Fibroblast of lung (primary cell): ENCODE results near the gene MEIOC. TPM values are rescaled to one million over a fixed set of nuclear protein-coding genes. Genes with fewer than 3 reads are reported as not detected.
A peak's percentile ranks its signal among the peaks of the same experiment; 100 is the strongest.

Experiments
- DNase-seq, 2 donors: peaks; one replicate each; pipeline versions ENCODE4 v3.0.0 to v3.0.0-alpha.2; 2010; ENCODE audit warnings: low read depth in 2 of 2
- H2AFZ ChIP-seq: 2 replicates; pipeline ENCODE4 v1.5.1; 2012; ENCODE audit warnings: low read length, control low read depth, inconsistent platforms
- H3K27ac ChIP-seq: 2 replicates; pipeline ENCODE4 v1.5.1; 2011; ENCODE audit warnings: low read length, control low read depth; ENCODE audit not compliant: insufficient read depth
- H3K27me3 ChIP-seq: 2 replicates; pipeline ENCODE4 v1.5.1; 2011; ENCODE audit warnings: mild to moderate bottlenecking, low read length; ENCODE audit not compliant: control insufficient read depth, insufficient read depth
- H3K36me3 ChIP-seq: 2 replicates; pipeline ENCODE4 v1.5.1; 2011; ENCODE audit warnings: low read length; ENCODE audit not compliant: control insufficient read depth, insufficient read depth
- H3K4me1 ChIP-seq: 2 replicates; pipeline ENCODE4 v1.5.1; 2011; ENCODE audit warnings: low read length; ENCODE audit not compliant: control insufficient read depth, insufficient read depth; ENCODE audit errors: extremely low read depth
- H3K4me2 ChIP-seq: 2 replicates; pipeline ENCODE4 v1.5.1; 2011; ENCODE audit warnings: low read length, control low read depth; ENCODE audit not compliant: insufficient read depth; ENCODE audit errors: extremely low read depth
- H3K4me3 ChIP-seq, 4 experiments: fragments of 200-600 bp in 1 of 4; sonication (generic) in 1 of 4; replicated peaks in 1 of 4; 2 replicates each; pipeline ENCODE4 v1.5.1; 2011 to 2016; ENCODE audit warnings: low read length in 4 of 4, low read depth in 3 of 4, mild to moderate bottlenecking in 3 of 4, control low read depth in 2 of 4, inconsistent platforms in 1 of 4, mixed read lengths in 1 of 4; ENCODE audit not compliant: insufficient read depth in 1 of 4; ENCODE audit errors: control extremely low read depth in 1 of 4
- H3K79me2 ChIP-seq: 2 replicates; pipeline ENCODE4 v1.5.1; 2012; ENCODE audit warnings: mild to moderate bottlenecking, low read length, inconsistent platforms; ENCODE audit not compliant: control insufficient read depth, insufficient read depth
- H3K9ac ChIP-seq: 2 replicates; pipeline ENCODE4 v1.5.1; 2011; ENCODE audit warnings: mild to moderate bottlenecking, low read length, control low read depth; ENCODE audit not compliant: insufficient read depth
- H3K9me3 ChIP-seq: 2 replicates; pipeline ENCODE4 v1.5.1; 2012; ENCODE audit warnings: low read depth, low read length; ENCODE audit not compliant: control insufficient read depth, insufficient read depth
- H4K20me1 ChIP-seq: 2 replicates; pipeline ENCODE4 v1.5.1; 2011; ENCODE audit warnings: low read length; ENCODE audit not compliant: control insufficient read depth, insufficient read depth; ENCODE audit errors: extremely low read depth
- EZH2 ChIP-seq: IDR thresholded peaks from 2 replicates; pipeline ENCODE4 v1.5.1; 2012; ENCODE audit warnings: low read length, control low read depth, mild to moderate bottlenecking; ENCODE audit errors: missing control alignments
- polyA plus RNA-seq, 2 donors: library from polyadenylated mRNA; depleted of rRNA in 1 of 2; stranded (reverse) in 1 of 2; unstranded in 1 of 2; fragments of >200 nt; gene quantifications; 2 replicates each; pipeline ENCODE4 v1.2.1, GENCODE V29; 2011 to 2012; ENCODE audit warnings: missing spikeins in 1 of 2
- total RNA-seq: library from RNA; depleted of rRNA; stranded (reverse); fragments of >200 nt; gene quantifications from 2 replicates; pipeline ENCODE4 v1.2.1, GENCODE V29; 2014
- TF ChIP-seq, protein P1 (sequence below), 2 donors: IDR thresholded peaks in 1 of 2; conservative IDR thresholded peaks in 1 of 2; 1 replicate in 1 of 2; 2 replicates in 1 of 2; pipeline ENCODE4 v1.5.1; 2011 to 2012; ENCODE audit warnings: low read length in 2 of 2, control low read depth in 1 of 2, inconsistent platforms in 1 of 2, low read depth in 1 of 2, mild to moderate bottlenecking in 1 of 2

The MEIOC gene
- total and polyA plus RNA-seq, 2 donors (not counting 1 experiment from before 2014, with no cell fraction given), result under 0.01 to 0.07 TPM

DNA sequence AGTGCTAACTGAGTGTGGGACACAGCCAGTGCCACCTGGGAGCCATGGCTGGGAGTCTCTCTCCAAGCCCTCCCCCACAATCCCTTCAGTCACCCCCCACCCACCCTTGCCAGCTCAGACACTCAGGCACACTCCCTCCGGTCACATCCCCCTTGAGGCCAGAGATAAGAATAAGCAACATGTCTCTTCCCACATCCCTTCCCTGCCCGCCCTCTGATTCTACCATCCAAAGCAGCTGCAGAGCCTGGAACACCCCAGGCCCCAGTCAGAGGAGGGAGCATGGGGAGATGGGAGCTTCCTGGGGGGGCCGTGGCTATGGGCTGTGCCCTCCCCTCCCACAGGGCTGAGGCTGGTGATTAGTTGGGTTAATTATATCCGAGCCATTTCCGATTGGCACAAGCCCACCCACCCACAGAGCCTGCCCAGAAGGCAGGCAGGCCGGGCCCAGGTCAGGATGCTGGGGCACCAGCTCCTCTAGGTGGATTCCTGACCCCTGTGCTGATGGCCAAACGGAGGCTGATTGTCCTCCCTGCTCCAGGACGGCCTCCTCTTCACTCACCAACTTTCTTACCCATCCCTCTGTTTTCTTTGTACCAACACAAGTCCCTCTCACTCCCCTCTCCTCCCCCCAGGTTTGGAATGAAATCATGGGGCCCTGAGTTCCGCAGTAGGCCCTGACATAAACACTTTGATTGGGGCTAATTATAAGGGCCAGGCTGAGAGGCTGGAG, 28.6 kb upstream of the MEIOC start:
- Histone ChIP-seq H3K36me3 (no peaks in the 10 kb centered on the region), H3K4me2 (no peak overlapping the region), H3K27ac (no peak overlapping the region), H3K4me1 (no peaks in the 10 kb centered on the region), H4K20me1 (no peaks in the 10 kb centered on the region), H2AFZ (no peak overlapping the region), H3K9me3 (no peaks in the 10 kb centered on the region), H3K79me2 (no peaks in the 10 kb centered on the region), H3K4me3 (no peak overlapping the region), H3K9ac (no peak overlapping the region), H3K27me3 (no peaks in the 10 kb centered on the region)
- no peak for DNase-seq
- no peak for TF ChIP-seq EZH2
- TF ChIP-seq, protein P1, sequence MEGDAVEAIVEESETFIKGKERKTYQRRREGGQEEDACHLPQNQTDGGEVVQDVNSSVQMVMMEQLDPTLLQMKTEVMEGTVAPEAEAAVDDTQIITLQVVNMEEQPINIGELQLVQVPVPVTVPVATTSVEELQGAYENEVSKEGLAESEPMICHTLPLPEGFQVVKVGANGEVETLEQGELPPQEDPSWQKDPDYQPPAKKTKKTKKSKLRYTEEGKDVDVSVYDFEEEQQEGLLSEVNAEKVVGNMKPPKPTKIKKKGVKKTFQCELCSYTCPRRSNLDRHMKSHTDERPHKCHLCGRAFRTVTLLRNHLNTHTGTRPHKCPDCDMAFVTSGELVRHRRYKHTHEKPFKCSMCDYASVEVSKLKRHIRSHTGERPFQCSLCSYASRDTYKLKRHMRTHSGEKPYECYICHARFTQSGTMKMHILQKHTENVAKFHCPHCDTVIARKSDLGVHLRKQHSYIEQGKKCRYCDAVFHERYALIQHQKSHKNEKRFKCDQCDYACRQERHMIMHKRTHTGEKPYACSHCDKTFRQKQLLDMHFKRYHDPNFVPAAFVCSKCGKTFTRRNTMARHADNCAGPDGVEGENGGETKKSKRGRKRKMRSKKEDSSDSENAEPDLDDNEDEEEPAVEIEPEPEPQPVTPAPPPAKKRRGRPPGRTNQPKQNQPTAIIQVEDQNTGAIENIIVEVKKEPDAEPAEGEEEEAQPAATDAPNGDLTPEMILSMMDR (conservative IDR thresholded peaks at IDR 0.05 in 1 of 2, IDR thresholded peaks at IDR 0.05 in 1 of 2; ENCODE audit: low read depth in 1 of 2, low read length in 2 of 2), result no peak

DNA sequence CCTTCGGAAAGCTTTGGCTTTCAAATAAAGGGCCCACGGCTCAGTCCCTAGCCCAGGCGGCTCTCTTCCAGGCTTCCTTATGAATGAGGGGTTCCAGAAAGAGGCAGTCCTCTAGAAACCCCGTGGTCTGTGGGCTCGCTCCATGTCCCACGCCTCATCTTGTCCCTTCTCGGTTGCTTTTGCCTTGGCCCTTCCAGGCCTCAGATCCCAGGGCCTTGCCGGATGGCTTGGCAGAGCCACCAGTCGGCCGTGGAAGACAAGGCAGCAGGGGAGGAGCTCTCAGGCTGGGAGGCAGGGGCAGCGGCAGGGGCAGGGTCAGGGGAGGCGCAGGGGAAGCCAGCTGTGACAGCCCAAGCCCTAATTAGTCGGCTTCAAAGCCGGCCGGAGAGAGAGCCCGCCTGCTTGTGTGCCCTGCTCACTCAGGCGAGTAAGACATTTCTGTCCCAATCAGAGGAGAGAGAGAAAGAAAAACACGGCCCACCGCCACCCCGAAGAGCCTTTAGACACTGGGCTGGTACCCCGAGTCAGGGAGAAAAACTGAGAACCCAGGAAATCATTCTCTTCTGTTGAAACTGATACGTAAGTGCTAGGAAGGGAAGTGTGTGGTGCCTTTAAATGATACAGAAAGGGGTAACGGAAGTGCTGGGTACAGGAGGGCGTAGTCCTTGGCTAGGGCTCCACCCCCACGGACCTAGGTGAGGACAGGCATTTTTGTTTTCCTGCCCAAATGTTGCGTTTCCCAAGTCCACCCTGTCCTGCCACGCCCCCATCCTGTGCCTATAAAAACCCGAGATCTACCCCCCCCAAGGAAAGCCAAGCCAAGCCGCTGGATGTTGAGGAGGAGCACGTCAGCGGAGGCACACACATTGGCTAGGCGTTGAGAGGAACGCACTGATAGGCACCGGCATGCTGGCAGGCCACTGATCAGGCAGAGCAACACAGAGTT, 27.8 kb upstream of the MEIOC start:
- no peak overlapping the region for H3K4me2 ChIP-seq
- no peaks in the 10 kb centered on the region for H3K36me3 ChIP-seq
- H3K27ac ChIP-seq, result no peak overlapping the region
- no peaks in the 10 kb centered on the region for H3K9me3 ChIP-seq
- H3K9ac ChIP-seq, result no peak overlapping the region
- no peaks in the 10 kb centered on the region for H3K79me2 ChIP-seq
- peak overlapping the region; percentile 26 for H2AFZ ChIP-seq
- H3K27me3 ChIP-seq, result no peaks in the 10 kb centered on the region
- no peaks in the 10 kb centered on the region for H4K20me1 ChIP-seq
- H3K4me1 ChIP-seq, result no peaks in the 10 kb centered on the region
- no peak overlapping the region for H3K4me3 ChIP-seq
- DNase-seq, result peak; percentile 40 to 44
- TF ChIP-seq EZH2, result no peak
- TF ChIP-seq, protein P1 (conservative IDR thresholded peaks at IDR 0.05 in 1 of 2, IDR thresholded peaks at IDR 0.05 in 1 of 2; ENCODE audit: low read depth in 1 of 2, low read length in 2 of 2), result no peak

DNA sequence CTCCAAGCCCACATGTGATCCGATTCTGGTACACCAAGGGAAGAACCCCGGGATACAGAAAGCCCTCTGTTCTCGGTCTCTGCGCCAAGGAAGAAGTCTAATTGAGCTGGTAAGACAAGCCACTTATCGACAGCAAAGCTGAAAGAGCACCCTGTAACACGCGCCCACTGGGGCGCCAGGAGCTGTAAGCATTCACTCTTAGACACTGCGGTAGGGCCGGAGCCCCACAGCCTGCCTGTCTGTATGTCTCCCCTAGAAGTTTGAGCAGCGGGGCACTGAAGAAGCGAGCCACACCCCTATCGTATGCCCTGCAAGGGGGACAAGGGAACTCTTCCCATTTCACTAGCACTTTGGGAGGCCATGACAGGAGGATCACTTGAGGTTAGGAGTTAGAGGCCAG, 27.0 kb upstream of the MEIOC start:
- no peaks in the 10 kb centered on the region for H3K9me3 ChIP-seq
- H2AFZ ChIP-seq, result no peak overlapping the region
- no peaks in the 10 kb centered on the region for H3K36me3 ChIP-seq
- TF ChIP-seq, protein P1 (conservative IDR thresholded peaks at IDR 0.05 in 1 of 2, IDR thresholded peaks at IDR 0.05 in 1 of 2; ENCODE audit: low read depth in 1 of 2, low read length in 2 of 2), result no peak
- TF ChIP-seq EZH2, result no peak
- no peak overlapping the region for H3K9ac ChIP-seq
- no peak for DNase-seq
- H3K27me3 ChIP-seq, result no peaks in the 10 kb centered on the region
- H3K4me3 ChIP-seq, result no peak overlapping the region
- no peaks in the 10 kb centered on the region for H3K4me1 ChIP-seq
- no peaks in the 10 kb centered on the region for H3K79me2 ChIP-seq
- no peak overlapping the region for H3K27ac ChIP-seq
- no peak overlapping the region for H3K4me2 ChIP-seq
- H4K20me1 ChIP-seq, result no peaks in the 10 kb centered on the region
